IPS-11a (cell line): ENCODE measurements around the gene SLC24A3.

Source experiments
- H3K4me3 ChIP-seq: one replicate; pipeline ENCODE4 v1.5.1; 2013; ENCODE audit warnings: low read depth, low read length, control low read depth

The SLC24A3 gene

GRCh38 chr20:19212469-19212815 lies at the start of gene SLC24A3:
TSS of gene SLC24A3 (plus strand) at chr20:19212642.
- H3K4me3 ChIP-seq: peak within 1 kb of the TSS; percentile 57

- H3K4me3 ChIP-seq: no peak overlapping the region
Measured at GRCh38 chr20:19170148-19170547, 42.3 kb upstream of the SLC24A3 start.

GRCh38 chr20:19172637-19173036 lies 39.8 kb upstream of the SLC24A3 start:
- no peak overlapping the region for H3K4me3 ChIP-seq

- no peak overlapping the region for H3K4me3 ChIP-seq
Measured at GRCh38 chr20:19176470-19177052, 35.9 kb upstream of the SLC24A3 start.

GRCh38 chr20:19181552-19181951 lies 30.9 kb upstream of the SLC24A3 start:
- H3K4me3 ChIP-seq: no peak overlapping the region

- H3K4me3 ChIP-seq: no peak overlapping the region
Measured at GRCh38 chr20:19185083-19185482, 27.4 kb upstream of the SLC24A3 start.

- no peak overlapping the region for H3K4me3 ChIP-seq
Measured at GRCh38 chr20:19193349-19193748, 19.1 kb upstream of the SLC24A3 start.

GRCh38 chr20:19205981-19206396 lies 6.5 kb upstream of the SLC24A3 start:
- H3K4me3 ChIP-seq: no peak overlapping the region

GRCh38 chr20:19207541-19207940 lies 4.9 kb upstream of the SLC24A3 start:
- no peak overlapping the region for H3K4me3 ChIP-seq

- H3K4me3 ChIP-seq: no peak overlapping the region
Measured at GRCh38 chr20:19210391-19211155, 1.9 kb upstream of the SLC24A3 start.

GRCh38 chr20:19211252-19211651 lies 1.2 kb upstream of the SLC24A3 start:
- no peak overlapping the region for H3K4me3 ChIP-seq

- H3K4me3 ChIP-seq: peak overlapping the region; percentile 37
Measured at GRCh38 chr20:19211661-19212468, 577 bp upstream of the SLC24A3 start.

- peak overlapping the region; percentile 55 for H3K4me3 ChIP-seq
Measured at GRCh38 chr20:19212821-19213502, 520 bp downstream of the SLC24A3 start.

GRCh38 chr20:19213946-19214490 lies 1.6 kb downstream of the SLC24A3 start:
- no peak overlapping the region for H3K4me3 ChIP-seq

- no peak overlapping the region for H3K4me3 ChIP-seq
Measured at GRCh38 chr20:19218411-19218810, 6.0 kb downstream of the SLC24A3 start.

GRCh38 chr20:19222520-19223040 lies 10.1 kb downstream of the SLC24A3 start:
- H3K4me3 ChIP-seq: no peak overlapping the region

- H3K4me3 ChIP-seq: no peak overlapping the region
Measured at GRCh38 chr20:19223640-19224039, 11.2 kb downstream of the SLC24A3 start.

- H3K4me3 ChIP-seq: no peak overlapping the region
Measured at GRCh38 chr20:19231359-19232035, 19.1 kb downstream of the SLC24A3 start.

- H3K4me3 ChIP-seq: no peak overlapping the region
Measured at GRCh38 chr20:19232997-19233794, 20.8 kb downstream of the SLC24A3 start.
